ENCODE measurements around the gene ABI1. TPM values are rescaled to one million over a fixed set of nuclear protein-coding genes. Genes with fewer than 3 reads are reported as not detected.

ABI1 gene
- total RNA-seq: 34.7 TPM

DNA sequence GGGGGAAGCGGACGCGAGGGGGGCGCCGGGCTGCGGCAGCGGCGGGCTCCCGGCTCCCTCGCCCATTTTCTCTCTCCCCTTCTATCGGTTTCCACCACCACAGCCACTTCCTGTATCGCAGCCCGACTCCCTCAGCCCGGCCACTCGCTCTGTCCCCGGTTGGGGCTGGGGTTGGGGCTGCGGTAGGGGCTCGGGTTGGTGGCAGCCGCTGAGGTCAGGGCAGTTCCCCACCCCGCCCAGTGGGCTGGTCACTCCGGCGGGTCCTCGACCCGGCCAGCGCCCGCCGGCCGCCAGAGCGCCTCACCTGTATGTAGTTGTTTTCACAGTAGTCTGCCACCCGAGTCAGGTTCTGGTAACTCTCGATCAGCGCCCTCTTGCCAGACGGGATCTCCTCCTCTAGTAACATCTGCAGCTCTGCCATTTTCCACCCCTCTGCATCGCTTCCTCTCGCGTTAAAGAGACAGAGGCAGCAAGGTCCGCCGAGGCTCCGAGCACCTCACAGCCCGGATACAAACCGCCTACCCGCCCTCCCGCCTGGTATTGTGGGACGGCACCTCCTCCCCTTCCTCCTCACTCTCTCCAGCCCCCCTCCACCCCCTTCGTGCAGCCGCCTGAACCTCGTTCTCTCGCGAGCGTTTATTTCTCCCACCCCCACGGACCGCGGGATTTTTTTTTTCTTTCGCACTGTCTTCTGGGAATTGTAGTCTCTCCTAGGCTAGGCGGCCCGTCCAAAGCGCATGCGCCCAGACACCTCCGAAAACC lies at the start of gene ABI1:
ABI1 (minus strand) TSS at position 516 of the 762 bp plus-strand sequence; CDS start at position 421, 95 bp downstream.

DNA sequence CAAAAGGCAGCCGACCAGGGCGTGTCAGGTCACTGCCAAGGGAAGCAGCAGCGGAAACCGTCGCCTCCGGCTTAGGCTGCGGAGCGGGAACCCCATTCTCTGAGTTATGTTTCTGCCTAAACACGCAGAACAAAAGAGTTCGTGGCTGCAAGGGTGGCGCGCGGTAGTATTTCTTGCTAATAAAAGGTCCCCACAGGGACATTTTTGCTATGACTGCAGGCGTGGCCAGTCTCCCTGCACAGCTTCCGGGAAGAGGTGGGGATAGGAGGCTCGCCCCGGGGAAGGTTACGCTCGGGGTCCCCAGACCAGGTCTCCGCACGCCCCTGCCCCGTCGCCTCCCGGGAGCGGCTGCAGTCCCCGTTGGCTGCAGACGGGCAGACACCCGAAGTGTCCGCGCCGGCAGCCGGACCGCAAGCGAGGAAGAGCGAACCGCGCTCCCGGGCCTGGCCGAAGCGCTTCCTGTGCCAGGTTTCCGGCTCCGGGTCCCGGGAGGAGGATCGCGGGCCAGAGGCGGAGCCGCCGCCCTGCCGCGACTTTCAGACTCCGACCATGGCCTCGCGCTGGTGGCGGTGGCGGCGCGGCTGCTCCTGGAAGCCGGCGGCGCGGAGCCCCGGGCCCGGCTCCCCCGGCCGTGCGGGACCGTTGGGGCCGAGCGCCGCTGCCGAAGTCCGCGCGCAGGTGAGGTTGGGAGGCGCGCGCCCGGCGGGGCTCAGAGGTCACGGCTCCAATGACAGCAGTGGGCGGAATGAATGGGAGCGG lies 163.4 kb downstream of the ABI1 start, which contains the start of gene PDSS1:
PDSS1 (plus strand) TSS at position 539 of the 759 bp plus-strand sequence; CDS start at position 550, 11 bp downstream.

Small RNA genes within 50 kb of the gene (small RNA-seq; reads per million reads assigned to genes)
- gene RF00191 (ENCODE audit: low replicate concordance): not detected
- gene RNU6-946P (ENCODE audit: low replicate concordance): not detected

Other genes starting within 250 kb of the ABI1 start
- gene PDSS1, start 163.3 kb downstream of the ABI1 start, total RNA-seq: 8.7 TPM
- 18.5 TPM for gene ANKRD26, start 239.5 kb upstream of the ABI1 start, total RNA-seq

All from metanephros (tissue), 2 donors.